ENCODE results near the gene TNS1.

TNS1 gene

GRCh38 chr2:217766356-217766755 lies 236.4 kb downstream of the TNS1 start:
- no peak for DNase-seq (ENCODE audit: low spot score)

GRCh38 chr2:217761645-217762277 lies 241.0 kb downstream of the TNS1 start:
- no peak for TF ChIP-seq CTCF (IDR thresholded peaks at IDR 0.05; ENCODE audit: extremely low read depth, missing control alignments)
- no peak for DNase-seq (ENCODE audit: low spot score)

More at GRCh38 chr2:217766356-217766755, 236.4 kb downstream of the TNS1 start:
- no peak for TF ChIP-seq CTCF (IDR thresholded peaks at IDR 0.05; ENCODE audit: extremely low read depth, missing control alignments)

- no peak for DNase-seq (ENCODE audit: low spot score)
- no peak for TF ChIP-seq CTCF (IDR thresholded peaks at IDR 0.05; ENCODE audit: extremely low read depth, missing control alignments)
These were observed 242.8 kb downstream of the TNS1 start for GRCh38 chr2:217759991-217760390.

- no peak for DNase-seq (ENCODE audit: low spot score)
- TF ChIP-seq CTCF (IDR thresholded peaks at IDR 0.05; ENCODE audit: extremely low read depth, missing control alignments): no peak
These were observed 245.7 kb downstream of the TNS1 start for GRCh38 chr2:217757108-217757463.

- DNase-seq (ENCODE audit: low spot score): peak; percentile 74
- TF ChIP-seq CTCF (IDR thresholded peaks at IDR 0.05; ENCODE audit: extremely low read depth, missing control alignments): peak; percentile 67
These were observed 246.3 kb downstream of the TNS1 start for GRCh38 chr2:217756375-217757107.

GRCh38 chr2:217755027-217755745 lies 247.6 kb downstream of the TNS1 start:
- no peak for TF ChIP-seq CTCF (IDR thresholded peaks at IDR 0.05; ENCODE audit: extremely low read depth, missing control alignments)

More at GRCh38 chr2:217755027-217755745, 247.6 kb downstream of the TNS1 start:
- DNase-seq (ENCODE audit: low spot score): no peak
